Kidney epithelial cell (primary cell): ENCODE measurements around the gene ZSWIM4. TPM values are rescaled to one million over a fixed set of nuclear protein-coding genes. Genes with fewer than 3 reads are reported as not detected.

Experiments
- DNase-seq: peaks from one replicate; pipeline ENCODE4 v3.0.0-alpha.2; 2010; ENCODE audit warnings: low read depth
- H3K27me3 ChIP-seq: 2 replicates; pipeline ENCODE4 v1.6.0; 2011; ENCODE audit warnings: low read length; ENCODE audit not compliant: control insufficient read depth, insufficient read depth
- H3K36me3 ChIP-seq: 2 replicates; pipeline ENCODE4 v1.5.1; 2011; ENCODE audit warnings: low read length; ENCODE audit not compliant: control insufficient read depth, insufficient read depth
- H3K4me3 ChIP-seq: 2 replicates; pipeline ENCODE4 v1.5.1; 2011; ENCODE audit warnings: low read depth, mild to moderate bottlenecking, control low read depth, low read length
- total RNA-seq: library from RNA; depleted of rRNA; stranded (reverse); fragments of >200 nt; gene quantifications from 2 replicates; pipeline ENCODE4 v1.2.3, GENCODE V29; 2015
- TF ChIP-seq, protein P1 (sequence below): IDR thresholded peaks from 2 replicates; pipeline ENCODE4 v1.5.1; 2011; ENCODE audit warnings: mild to moderate bottlenecking, moderate library complexity, low read length, control low read depth, inconsistent platforms; ENCODE audit not compliant: insufficient read depth, poor library complexity, severe bottlenecking

Gene ZSWIM4
- total RNA-seq, 1 donor from 2014 or later, result 25.7 TPM

DNA sequence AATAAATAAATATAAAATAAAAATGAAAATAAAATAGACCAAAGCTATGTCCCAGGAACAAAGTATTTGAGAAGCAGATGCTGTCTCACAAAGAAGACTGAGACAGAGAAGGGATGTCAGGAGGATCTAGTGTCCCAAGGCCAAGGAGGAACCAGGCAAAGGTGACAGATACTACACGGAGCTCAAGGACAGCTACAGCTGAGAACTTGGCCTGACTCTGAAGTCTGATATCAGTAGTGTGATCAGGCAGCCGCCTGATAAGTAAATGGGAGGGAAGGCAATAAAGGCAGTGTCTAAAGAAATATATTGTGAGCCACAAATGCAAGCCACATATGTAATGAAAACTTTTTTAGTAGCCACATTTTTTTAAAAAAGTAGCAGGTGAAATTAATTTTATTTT is 61.3 kb downstream of the ZSWIM4 start:
- no peak for DNase-seq
- TF ChIP-seq, protein P1, sequence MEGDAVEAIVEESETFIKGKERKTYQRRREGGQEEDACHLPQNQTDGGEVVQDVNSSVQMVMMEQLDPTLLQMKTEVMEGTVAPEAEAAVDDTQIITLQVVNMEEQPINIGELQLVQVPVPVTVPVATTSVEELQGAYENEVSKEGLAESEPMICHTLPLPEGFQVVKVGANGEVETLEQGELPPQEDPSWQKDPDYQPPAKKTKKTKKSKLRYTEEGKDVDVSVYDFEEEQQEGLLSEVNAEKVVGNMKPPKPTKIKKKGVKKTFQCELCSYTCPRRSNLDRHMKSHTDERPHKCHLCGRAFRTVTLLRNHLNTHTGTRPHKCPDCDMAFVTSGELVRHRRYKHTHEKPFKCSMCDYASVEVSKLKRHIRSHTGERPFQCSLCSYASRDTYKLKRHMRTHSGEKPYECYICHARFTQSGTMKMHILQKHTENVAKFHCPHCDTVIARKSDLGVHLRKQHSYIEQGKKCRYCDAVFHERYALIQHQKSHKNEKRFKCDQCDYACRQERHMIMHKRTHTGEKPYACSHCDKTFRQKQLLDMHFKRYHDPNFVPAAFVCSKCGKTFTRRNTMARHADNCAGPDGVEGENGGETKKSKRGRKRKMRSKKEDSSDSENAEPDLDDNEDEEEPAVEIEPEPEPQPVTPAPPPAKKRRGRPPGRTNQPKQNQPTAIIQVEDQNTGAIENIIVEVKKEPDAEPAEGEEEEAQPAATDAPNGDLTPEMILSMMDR, result no peak
- H3K36me3 ChIP-seq, result no peaks in the 10 kb centered on the region
- no peaks in the 10 kb centered on the region for H3K27me3 ChIP-seq
- no peak overlapping the region for H3K4me3 ChIP-seq

DNA sequence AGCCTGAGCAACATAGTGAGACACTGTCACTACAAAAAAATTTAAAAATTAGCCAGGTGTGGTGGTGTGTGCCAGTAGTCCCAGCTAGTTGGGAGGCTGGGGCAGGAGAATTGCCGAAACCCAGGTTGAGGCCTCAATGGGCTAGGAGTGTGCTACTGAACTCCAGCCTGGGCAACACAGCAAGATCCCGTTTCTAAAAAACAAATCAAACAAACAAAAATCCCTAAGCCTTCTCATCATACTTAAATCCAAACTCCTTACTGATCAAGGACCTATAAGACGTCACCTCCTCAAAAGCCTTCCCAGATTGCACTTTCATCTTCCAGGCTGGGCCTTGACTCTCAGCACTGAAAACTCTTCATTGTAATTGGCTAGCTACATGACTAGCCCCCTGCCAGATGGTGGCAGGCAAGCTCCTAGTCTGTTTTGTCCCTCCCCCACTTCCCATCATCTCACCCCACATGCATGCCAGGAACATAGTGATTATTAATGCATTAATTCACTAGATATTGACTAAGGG is 64.2 kb downstream of the ZSWIM4 start:
- TF ChIP-seq, protein P1, result no peak
- H3K27me3 ChIP-seq, result no peaks in the 10 kb centered on the region
- no peaks in the 10 kb centered on the region for H3K36me3 ChIP-seq
- H3K4me3 ChIP-seq, result no peak overlapping the region
- no peak for DNase-seq

- H3K36me3 ChIP-seq, result no peaks in the 10 kb centered on the region
- TF ChIP-seq, protein P1, result no peak
- H3K4me3 ChIP-seq, result no peak overlapping the region
- DNase-seq, result no peak
- H3K27me3 ChIP-seq, result no peaks in the 10 kb centered on the region
These were observed 65.6 kb downstream of the ZSWIM4 start for GRCh38 chr19:13860679-13861391.

- DNase-seq, result no peak
- H3K27me3 ChIP-seq, result no peaks in the 10 kb centered on the region
- no peaks in the 10 kb centered on the region for H3K36me3 ChIP-seq
- TF ChIP-seq, protein P1, result no peak
- no peak overlapping the region for H3K4me3 ChIP-seq
These were observed 66.1 kb downstream of the ZSWIM4 start for GRCh38 chr19:13861392-13861713.

DNA sequence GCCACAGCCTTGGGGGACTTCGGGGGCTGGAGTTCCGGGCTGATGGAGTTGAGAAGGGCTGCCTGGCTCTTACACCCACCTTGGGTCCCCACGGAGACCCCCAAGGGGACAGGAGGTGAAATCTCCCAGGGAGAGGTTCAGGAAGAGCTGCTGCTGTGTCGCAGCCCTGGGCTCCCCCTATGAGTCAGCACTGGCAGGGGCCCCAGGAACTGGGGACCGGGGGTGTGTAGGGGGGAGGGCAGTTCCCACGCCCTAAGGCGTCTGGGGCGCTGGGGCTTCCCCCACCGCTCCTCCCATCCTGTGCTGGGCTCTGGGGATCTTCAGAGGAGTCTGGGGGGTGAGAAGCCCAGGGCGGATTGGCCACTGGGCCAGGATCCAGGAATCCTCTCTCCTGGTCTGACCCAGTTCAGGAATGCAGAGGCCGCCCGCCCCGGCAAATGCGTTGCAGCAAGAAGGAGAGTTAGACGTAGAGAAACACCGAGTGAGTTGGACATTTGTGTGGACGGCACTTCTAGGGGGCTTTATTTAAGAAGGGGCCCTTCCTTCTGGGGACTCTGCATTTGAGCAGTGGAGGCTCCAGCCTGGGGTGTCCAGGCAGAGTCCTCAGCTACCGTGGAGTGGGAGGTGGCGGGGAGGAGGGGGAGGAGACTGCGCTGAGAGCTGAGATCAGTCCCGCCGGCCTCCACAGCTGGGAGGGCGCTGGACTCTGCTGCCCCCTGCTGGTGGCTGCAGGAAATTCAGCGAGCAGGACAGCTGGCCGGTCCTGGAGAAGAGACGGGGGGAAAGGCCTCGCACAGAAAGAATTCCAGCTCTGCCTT is 66.7 kb downstream of the ZSWIM4 start:
- peak overlapping the region; percentile 26 for H3K4me3 ChIP-seq
- DNase-seq, result no peak
- H3K36me3 ChIP-seq, result no peaks in the 10 kb centered on the region
- H3K27me3 ChIP-seq, result no peaks in the 10 kb centered on the region
- TF ChIP-seq, protein P1, result peak; percentile 92
